Body of pancreas (tissue), 4 donors: ENCODE results near the gene AFF4.

Experiments
- POLR2A ChIP-seq, 3 donors: fragments of 450-650 bp; IDR thresholded peaks; one replicate each; pipeline ENCODE4 v1.6.1; 2016; ENCODE audit warnings: antibody characterized with exemption in 3 of 3, mild to moderate bottlenecking in 2 of 3
- TF ChIP-seq, protein P1 (sequence below), 7 experiments: fragments of 450-650 bp in 4 of 7; fragments of 200-600 bp in 3 of 7; sonication (generic) in 3 of 7; IDR thresholded peaks; one replicate each; pipeline ENCODE4 v1.5.1; 2016 to 2019; ENCODE audit warnings: antibody characterized with exemption in 7 of 7

DNA sequence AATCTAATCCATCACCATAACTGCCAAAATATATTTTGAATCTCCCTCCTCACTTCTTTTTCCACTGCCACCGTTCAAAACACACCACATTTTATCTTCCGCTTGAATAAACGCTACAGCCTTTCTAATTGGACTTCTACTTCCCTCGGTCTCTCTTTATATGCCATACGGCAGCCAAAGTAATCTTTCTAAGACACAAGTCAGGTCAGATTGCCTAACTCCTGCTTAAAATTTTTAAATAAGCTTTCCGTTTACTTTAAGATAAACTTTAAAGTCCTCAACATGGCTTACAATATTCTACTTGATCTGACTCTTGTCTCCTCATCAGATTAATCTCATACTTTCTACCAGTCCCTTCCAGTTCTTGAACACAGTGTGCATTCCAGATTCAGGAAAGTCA, 9.7 kb downstream of the AFF4 start:
- TF ChIP-seq, protein P1, sequence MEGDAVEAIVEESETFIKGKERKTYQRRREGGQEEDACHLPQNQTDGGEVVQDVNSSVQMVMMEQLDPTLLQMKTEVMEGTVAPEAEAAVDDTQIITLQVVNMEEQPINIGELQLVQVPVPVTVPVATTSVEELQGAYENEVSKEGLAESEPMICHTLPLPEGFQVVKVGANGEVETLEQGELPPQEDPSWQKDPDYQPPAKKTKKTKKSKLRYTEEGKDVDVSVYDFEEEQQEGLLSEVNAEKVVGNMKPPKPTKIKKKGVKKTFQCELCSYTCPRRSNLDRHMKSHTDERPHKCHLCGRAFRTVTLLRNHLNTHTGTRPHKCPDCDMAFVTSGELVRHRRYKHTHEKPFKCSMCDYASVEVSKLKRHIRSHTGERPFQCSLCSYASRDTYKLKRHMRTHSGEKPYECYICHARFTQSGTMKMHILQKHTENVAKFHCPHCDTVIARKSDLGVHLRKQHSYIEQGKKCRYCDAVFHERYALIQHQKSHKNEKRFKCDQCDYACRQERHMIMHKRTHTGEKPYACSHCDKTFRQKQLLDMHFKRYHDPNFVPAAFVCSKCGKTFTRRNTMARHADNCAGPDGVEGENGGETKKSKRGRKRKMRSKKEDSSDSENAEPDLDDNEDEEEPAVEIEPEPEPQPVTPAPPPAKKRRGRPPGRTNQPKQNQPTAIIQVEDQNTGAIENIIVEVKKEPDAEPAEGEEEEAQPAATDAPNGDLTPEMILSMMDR (IDR thresholded peaks at IDR 0.05): no peak
- no peak for TF ChIP-seq POLR2A (IDR thresholded peaks at IDR 0.05)
